ENCODE results near the gene CCNI. TPM values are rescaled to one million over a fixed set of nuclear protein-coding genes. Genes with fewer than 3 reads are reported as not detected.
"Not testable (repeated sequence)": the region's sequence is repeated elsewhere in the genome, so short reads cannot be mapped to it uniquely, and the experiment has no call there.

The CCNI gene
- total RNA-seq, 1 experiment from 2014 or later = 176 TPM

DNA sequence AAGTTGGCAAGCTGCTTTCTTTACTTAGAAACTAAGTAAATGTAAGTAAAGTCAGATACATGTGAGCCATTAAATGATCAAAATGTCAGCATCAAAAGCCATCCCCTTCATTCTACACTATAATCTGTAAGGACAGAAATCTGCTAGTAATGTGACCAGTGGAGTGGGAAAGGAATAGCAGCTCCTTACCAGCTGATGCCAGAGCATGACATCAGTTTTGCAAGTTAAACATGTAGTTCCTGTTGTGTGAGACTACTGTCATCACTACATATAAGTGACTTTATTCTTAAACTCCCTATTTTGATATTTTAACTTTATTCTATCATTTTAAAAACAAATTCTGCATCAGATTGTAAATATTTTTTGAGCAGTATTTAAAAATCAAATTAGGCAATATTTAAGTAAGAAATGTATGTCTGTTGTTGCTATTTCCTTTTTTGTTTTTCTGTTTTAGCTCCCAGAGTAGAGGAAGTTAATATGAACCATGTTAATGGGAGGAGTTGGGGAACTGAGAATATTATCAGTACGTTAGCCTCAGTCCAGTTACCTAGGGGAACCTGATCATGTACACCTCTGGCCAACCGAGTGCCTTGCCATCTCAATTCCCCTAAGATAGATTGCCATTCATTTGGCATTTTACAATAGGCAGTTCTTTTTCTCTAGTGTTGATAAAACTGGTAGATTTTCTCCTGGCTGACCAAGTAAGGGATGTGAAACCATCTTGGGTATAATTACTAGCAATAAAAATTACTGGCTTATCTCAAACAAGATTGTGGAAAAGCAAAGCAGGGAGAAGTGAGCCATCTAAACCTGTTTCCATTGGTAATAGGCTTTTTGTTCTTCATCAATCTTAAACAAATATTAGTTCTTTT lies 34.7 kb downstream of the CCNI start:
- DNase-seq (ENCODE audit: low read depth) = no peak

GRCh38 chr4:77040270-77040669 lies 35.5 kb downstream of the CCNI start:
- DNase-seq (ENCODE audit: low read depth) = peak; percentile 60

- DNase-seq (ENCODE audit: low read depth) = no peak
These were observed 36.0 kb downstream of the CCNI start for GRCh38 chr4:77039796-77040195.

DNA sequence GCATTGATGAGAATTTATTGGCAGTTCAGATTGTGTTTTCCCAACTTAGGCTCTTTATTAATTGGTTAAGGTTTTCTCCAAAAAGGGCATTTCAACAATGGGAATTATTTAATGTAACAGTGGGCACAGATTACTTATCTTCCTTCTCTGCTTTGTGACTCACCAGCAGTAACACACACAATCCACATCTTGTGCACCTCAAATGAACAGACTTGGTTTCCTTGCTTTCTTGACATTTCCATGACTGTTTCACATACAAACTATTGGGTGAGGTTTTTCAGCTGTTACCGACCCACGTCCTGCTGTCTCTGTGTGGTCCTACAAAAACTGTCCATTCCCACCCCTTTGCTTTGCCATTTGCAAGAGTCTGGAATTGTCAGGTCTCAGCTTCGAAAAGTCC lies 38.1 kb downstream of the CCNI start:
- peak; percentile 50 for DNase-seq (ENCODE audit: low read depth)

- not testable (repeated sequence) for DNase-seq (ENCODE audit: low read depth)
These were observed 38.6 kb downstream of the CCNI start for GRCh38 chr4:77037168-77037567.

DNA sequence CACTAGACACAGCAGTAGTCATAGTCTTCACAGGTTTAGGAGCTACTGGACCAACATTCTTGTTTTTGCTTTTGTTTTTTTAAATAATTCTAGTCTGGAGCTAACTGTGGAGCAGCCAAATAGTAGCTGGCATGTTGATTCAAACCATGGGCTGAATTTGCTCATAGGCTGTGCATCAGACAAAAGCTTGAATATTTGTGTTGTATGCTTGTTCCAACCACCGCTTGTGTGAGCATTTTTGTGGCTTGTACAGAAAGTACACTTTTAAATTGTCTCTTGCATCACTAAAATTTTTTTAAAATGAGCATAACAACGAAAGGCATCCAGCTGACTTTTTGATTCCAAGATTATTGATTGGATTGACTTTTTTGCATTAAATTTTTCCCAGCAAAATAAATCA lies 39.6 kb downstream of the CCNI start:
- DNase-seq (ENCODE audit: low read depth) = peak; percentile 90

GRCh38 chr4:77035153-77035552 lies 40.6 kb downstream of the CCNI start:
- no peak for DNase-seq (ENCODE audit: low read depth)

DNA sequence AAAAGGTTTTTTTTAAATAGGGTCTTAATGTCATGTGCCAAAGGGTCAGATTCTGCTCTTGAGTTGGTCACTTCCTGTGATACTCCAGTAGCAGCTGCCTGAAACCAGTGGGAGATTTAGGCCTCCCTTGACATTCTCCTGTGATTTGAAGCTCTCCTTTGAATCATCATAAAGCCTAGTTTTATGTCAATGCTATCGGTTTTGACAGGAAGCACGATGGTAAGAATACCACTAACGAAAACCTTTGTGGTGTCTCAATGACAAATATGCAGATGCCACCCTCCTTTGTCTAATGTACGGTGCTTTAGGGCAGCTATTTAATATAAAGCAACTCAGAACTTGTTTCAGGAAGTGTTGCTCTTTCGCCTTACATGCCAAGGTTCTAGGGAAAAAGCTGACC lies 44.2 kb downstream of the CCNI start:
- no peak for DNase-seq (ENCODE audit: low read depth)

DNA sequence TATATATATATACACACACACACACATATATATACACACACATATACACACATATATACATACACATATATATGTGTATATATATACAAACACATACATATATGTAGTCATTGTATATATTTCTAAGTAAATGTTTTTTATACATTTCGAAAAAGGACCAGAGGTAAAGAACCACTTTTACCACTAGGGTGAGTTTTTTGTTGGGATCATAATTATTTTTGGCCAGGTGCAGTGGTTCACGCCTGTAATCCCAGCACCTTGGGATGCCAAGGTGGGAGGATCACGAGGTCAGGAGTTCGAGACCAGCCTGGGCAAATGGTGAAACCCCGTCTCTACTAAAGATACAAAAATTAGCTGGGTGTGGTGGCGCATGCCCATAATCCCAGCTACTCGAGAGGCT lies 46.0 kb downstream of the CCNI start:
- not testable (repeated sequence) for DNase-seq (ENCODE audit: low read depth)

DNA sequence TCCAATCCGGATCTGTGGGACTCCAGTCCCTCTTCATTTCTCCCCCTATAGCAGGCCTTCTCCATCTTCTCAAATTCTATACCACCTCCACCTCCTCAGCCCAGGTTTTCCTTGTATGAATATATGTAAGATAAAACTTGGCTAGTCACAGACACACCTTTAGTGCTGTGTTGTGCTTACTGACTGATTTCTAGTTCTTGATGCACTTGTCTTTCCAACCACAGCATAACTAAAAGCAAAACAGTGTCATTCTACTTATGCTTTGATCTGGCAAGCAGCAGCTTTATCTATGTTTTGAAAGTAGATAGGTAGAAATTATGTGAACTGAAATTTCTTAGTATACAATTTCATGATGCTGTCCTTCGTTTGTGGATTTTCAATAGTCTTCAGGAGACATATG lies 47.5 kb downstream of the CCNI start:
- no peak for DNase-seq (ENCODE audit: low read depth)

GRCh38 chr4:77026322-77026704 lies 49.5 kb downstream of the CCNI start:
- DNase-seq (ENCODE audit: low read depth) = no peak

- DNase-seq (ENCODE audit: low read depth) = peak; percentile 68
These were observed 50.0 kb downstream of the CCNI start for GRCh38 chr4:77025643-77026321.

DNA sequence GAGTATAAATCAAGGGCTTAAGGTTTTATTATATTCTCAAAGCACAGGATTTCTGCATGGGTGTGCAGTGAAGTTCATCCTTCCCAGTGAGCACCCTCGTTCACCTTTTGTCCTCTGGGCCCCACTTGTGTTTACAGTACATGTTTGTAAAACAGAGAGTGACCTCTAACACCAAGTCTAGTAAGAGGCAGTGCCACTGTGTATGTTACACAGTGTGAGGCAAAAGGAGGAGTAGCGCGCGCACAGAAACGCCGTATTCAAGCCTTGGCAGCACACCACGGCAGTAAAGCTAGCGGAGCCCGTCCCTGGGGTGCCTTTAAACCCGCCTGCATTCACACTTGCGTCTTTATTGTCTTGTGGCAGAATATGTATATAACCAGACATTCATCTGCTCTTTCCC lies 51.9 kb downstream of the CCNI start:
- no peak for DNase-seq (ENCODE audit: low read depth)

DNA sequence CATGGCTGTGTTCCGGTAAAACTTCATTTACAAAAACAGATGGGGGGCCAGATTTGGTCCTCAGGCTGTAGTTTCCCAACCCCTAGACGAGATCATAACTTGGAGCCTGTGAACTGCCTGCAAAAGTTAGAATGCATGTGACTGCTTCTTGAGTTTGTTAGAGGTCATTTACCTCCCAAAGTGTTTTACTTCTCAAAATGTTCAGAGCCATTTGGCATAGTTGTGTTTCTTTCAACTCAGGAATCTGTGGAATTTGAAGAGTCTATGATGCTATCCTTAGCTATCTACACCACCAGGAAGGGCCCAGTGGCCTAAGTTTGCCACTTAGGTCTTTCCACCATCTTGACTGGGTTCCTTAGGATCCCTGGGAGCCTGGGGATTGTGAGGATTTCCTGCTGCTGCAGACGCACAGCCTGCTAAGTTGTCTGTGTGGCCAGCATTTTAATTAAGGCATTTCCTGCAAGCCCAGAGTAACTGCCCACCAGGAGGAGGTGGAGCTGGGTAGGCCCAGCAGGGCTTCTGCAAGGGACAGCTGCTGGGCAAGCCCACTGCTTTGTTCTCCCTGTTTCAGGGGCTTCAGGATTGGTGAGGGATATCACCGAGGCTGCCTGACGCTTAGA lies 53.1 kb downstream of the CCNI start:
- peak; percentile 68 for DNase-seq (ENCODE audit: low read depth)

DNA sequence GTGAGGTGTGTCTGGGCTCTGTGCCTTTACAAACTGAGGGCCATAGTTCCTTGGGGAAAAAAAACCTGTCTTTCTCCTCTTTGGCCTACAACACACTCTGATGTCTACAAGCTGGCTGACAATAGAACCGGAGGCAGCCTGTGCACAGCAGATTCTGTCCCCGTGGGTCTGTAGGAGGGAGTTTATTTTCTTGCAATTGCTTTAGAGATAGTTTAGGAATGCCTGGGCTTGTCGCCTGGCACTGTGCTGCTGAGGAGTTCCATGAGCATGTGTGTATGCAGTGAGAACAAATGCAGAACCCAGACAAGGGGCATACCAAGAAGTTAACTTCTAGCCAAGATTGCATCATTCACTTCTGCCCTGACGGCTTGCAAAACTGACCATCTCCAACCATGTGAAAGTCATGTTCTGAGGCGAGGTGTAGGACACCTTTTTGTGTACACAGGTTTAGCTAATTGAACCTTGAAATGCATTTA lies 54.1 kb downstream of the CCNI start:
- DNase-seq (ENCODE audit: low read depth) = no peak

DNA sequence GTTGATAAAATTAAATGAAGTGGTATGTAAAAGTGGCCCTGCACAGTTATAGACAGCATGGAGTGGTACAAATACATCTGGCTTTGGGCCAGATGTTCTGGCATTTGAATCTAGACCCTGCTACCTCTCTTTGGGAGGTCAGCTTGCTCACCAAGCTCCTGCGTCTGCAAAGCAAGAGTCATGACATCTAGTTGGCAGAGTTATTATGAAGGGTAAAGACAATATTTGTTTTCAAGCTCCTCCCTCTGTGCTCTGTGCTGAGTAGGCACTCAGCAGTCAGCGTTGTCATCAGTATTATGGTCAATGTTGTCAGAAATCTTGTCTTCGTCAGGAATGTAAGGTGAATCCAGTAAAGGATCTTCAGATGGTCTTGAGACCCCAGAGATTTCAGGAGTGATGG lies 55.8 kb downstream of the CCNI start:
- no peak for DNase-seq (ENCODE audit: low read depth)

DNA sequence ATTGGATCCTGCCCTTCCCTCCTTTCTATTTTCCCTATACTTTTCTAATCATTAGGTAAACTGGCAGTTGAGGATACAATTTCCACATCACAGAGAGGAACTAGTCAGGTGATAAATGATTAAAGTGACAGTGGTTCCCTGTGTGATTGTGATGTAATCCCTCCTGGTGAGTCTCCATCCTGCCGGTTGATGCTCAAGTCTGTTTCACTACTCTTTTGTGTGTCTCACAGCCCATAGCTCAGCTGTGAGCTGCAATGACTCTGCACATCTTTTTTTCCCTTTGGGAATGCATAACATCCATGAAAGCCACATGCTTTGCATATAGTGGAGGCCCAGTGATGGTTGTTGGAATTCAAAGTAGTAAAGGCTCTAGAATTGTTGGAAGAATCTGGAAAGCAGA lies 60.4 kb downstream of the CCNI start:
- DNase-seq (ENCODE audit: low read depth) = peak; percentile 63

- no peak for DNase-seq (ENCODE audit: low read depth)
These were observed 61.5 kb downstream of the CCNI start for GRCh38 chr4:77014256-77014655.

- no peak for DNase-seq (ENCODE audit: low read depth)
These were observed 63.1 kb downstream of the CCNI start for GRCh38 chr4:77012726-77013125.

GRCh38 chr4:77010841-77011354 lies 64.9 kb downstream of the CCNI start:
- DNase-seq (ENCODE audit: low read depth) = peak; percentile 85

DNA sequence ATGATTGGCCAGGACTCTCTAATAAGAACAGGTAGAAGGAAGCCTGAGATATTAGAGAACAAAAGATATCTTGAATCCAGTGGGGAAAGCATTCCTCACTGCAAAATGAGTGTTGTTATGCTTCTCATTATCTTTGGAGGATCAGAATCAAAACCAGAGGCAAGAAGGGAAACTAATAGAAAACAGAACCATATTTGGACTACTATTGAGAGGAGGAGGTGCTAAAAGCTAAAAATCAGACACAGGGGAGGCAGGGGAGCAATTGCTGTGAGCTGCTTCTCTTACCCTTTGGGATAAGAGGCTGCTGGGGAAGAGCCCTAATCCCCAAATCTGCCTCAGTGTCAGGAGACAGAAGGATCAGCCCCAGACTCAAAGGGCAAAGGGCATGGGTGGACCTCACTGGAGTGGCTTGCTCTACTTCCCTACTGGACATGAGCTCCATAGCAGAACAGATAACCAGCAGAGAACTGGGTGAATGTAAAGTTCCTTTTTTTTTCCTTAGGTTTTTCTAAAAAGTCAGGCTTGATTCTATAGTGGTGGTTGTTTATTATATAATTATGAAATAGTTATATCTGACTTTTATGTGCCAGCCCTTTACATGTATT lies 66.2 kb downstream of the CCNI start:
- DNase-seq (ENCODE audit: low read depth) = no peak

All from LHCN-M2 (cell line).